Left lung (tissue), 10 donors: ENCODE data around the gene AGO3. TPM values are rescaled to one million over a fixed set of nuclear protein-coding genes. Genes with fewer than 3 reads are reported as not detected.

Source experiments
- ATAC-seq: fragments of 200-7000 bp; cut with Tn5 transposase; one replicate; pipeline ENCODE4 v1.9.1; 2020; ENCODE audit warnings: moderate library complexity
- DNase-seq, 4 donors: peaks; one replicate each; pipeline ENCODE4 v3.0.0-alpha.2; 2013 to 2020
- H3K27ac ChIP-seq, 2 donors: fragments of 200-600 bp; sonication (generic) in 1 of 2; one replicate each; pipeline versions ENCODE4 v1.5.0 to v1.8.0; 2020 to 2021
- H3K27me3 ChIP-seq, 2 donors: fragments of 200-600 bp; sonication (generic) in 1 of 2; one replicate each; pipeline versions ENCODE4 v1.5.0 to v1.8.0; 2020 to 2021
- H3K36me3 ChIP-seq, 2 donors: fragments of 200-600 bp; sonication (generic) in 1 of 2; one replicate each; pipeline versions ENCODE4 v1.5.0 to v1.8.0; 2020 to 2021
- H3K4me1 ChIP-seq, 2 donors: fragments of 200-600 bp; one replicate each; pipeline ENCODE4 v1.8.0; 2021
- H3K4me3 ChIP-seq, 2 donors: fragments of 200-600 bp; sonication (generic) in 1 of 2; one replicate each; pipeline versions ENCODE4 v1.5.0 to v1.8.0; 2020 to 2021; ENCODE audit warnings: mild to moderate bottlenecking in 1 of 2
- H3K9me3 ChIP-seq, 2 donors: fragments of 200-600 bp; sonication (generic) in 1 of 2; one replicate each; pipeline versions ENCODE4 v1.5.0 to v1.8.0; 2020 to 2021
- intact Hi-C, 2 donors: fragments of 100-400 bp; cut with DNase I; formaldehyde crosslinking; loops; one replicate each; pipeline versions ENCODE4 v1.11.2 to v1.14.2; 2022
- polyA plus RNA-seq, 6 donors: library from polyadenylated mRNA; unstranded; fragments of 120-200 nt; gene quantifications; one replicate each; pipeline ENCODE4 v1.2.1, GENCODE V29; 2013; ENCODE audit not compliant: insufficient read length in 6 of 6
- total RNA-seq, 2 donors: library from RNA; stranded (reverse); fragmentation: NEBNext Ultra II Directional; extraction: Animal tissue kit (Norgen Biotek cat#: 25700); gene quantifications; one replicate each; pipeline ENCODE4 v1.2.1, GENCODE V29; 2021
- TF ChIP-seq, protein P1 (sequence below), 2 donors: fragments of 200-600 bp; sonication (generic) in 1 of 2; IDR thresholded peaks; one replicate each; pipeline versions ENCODE4 v1.5.0 to v1.8.0; 2021; ENCODE audit warnings: antibody characterized with exemption in 2 of 2
- donor health status: DM: no; HTN: yes; CAD: no.
- donor health status: DM: no; HTN: no; CAD: no.

Gene AGO3
- total and polyA plus RNA-seq, 8 donors = 18.7 to 30.1 (median 21.9) TPM

DNA sequence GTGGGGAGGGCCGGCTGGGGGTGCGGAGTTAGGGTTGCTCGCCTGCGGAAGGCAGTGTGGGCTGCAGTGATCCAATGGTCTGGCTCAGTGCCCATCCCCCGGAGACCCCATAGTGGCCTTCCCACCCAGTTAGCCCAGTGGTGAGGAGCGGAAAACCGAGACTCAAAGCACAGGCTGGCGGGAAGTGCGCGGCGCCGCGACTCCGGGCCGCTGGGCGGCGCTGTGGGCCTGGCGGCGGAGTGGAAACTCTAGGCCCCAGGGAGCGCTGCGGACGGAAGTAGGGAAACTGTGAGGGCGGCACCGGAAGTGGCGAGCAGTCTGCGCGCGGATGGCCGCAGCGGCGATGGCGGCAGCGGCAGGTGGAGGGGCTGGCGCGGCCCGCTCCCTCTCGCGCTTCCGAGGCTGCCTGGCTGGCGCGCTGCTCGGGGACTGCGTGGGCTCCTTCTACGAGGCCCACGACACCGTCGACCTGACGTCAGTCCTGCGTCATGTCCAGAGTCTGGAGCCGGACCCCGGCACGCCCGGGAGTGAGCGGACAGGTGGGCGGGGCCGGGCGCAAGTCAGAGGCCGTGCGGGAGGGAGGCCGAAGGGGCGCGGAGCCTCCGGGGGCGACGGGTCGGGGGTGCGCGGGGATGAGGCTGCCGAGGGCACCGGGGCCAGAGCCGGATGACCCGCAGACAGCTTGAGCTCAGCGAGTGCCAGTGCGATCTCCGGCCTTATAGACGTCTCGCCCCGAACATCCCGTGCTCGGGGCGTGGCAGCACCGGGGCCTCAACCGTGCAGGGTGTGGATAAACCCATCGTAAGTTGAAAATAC lies 157.9 kb downstream of the AGO3 start, which contains the start of gene ADPRS:
Gene ADPRS (plus strand): TSS at position 316 of the 816 bp plus-strand sequence. CDS start 13 bp downstream, at position 329.
- Histone ChIP-seq H3K36me3 (peaks cover 4 to 31% of the 10 kb centered on the region in 2 donors), H3K9me3 (no peaks in the 10 kb centered on the region), H3K4me3 (peak within 1 kb of the TSS; percentile 93 to 99), H3K4me1 (peaks cover 4 to 42% of the 10 kb centered on the region in 2 donors), H3K27ac (peak within 1 kb of the TSS; percentile 89 to 92), H3K27me3 (peaks cover 0 to 15% of the 10 kb centered on the region in 2 donors)
- peak; percentile 93 for ATAC-seq
- DNase-seq = peak; percentile 87 to 97 (median 93)
- intact Hi-C loops = no loop called here
- TF ChIP-seq, protein P1, sequence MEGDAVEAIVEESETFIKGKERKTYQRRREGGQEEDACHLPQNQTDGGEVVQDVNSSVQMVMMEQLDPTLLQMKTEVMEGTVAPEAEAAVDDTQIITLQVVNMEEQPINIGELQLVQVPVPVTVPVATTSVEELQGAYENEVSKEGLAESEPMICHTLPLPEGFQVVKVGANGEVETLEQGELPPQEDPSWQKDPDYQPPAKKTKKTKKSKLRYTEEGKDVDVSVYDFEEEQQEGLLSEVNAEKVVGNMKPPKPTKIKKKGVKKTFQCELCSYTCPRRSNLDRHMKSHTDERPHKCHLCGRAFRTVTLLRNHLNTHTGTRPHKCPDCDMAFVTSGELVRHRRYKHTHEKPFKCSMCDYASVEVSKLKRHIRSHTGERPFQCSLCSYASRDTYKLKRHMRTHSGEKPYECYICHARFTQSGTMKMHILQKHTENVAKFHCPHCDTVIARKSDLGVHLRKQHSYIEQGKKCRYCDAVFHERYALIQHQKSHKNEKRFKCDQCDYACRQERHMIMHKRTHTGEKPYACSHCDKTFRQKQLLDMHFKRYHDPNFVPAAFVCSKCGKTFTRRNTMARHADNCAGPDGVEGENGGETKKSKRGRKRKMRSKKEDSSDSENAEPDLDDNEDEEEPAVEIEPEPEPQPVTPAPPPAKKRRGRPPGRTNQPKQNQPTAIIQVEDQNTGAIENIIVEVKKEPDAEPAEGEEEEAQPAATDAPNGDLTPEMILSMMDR (IDR thresholded peaks at IDR 0.05) = peak; percentile 99

DNA sequence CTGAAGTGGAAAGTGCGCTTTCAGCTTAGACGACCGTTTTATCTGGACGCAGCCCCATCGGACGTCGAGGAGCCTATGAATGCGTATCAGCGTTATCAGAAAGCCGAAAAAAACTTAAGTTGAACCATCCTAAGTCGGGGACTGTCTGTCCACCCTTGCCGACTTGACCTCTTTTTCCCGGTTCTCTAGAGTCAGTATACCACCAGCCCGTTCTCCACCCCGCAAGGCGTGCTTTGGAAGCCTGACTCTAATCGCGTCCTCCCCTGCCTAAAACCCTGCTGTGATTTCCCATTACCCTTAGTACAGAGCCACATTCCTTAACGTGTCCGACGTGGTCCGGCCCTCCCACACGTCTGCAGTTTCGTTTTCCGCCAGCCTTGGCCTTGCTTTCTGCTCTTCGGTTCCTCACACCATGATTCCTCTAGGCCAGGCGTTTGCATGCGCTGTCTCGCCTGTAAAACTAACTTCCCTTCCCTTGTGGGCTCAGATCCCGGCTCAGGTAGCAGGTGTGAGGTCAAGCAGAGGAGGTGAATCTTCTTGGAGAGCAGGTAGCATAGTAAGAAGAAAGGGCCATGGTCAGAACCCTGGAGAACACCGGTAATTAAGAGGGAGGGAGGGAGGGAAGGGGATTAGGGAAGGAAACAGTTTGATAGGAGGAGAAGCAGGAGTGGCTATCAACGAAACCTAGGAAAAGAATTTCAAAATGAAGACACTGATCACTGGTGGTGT lies 158.7 kb downstream of the AGO3 start:
- intact Hi-C loops = no loop called here
- TF ChIP-seq, protein P1 (IDR thresholded peaks at IDR 0.05) = no peak
- H3K27ac ChIP-seq = peak overlapping the region; percentile 89 to 92
- no peaks in the 10 kb centered on the region for H3K9me3 ChIP-seq
- DNase-seq = peak in 1 of 4 donors; percentile 72
- peak; percentile 29 for ATAC-seq
- peak overlapping the region; percentile 93 to 99 for H3K4me3 ChIP-seq
- H3K27me3 ChIP-seq = peaks cover 0 to 7% of the 10 kb centered on the region in 2 donors
- H3K4me1 ChIP-seq = peaks cover 4 to 40% of the 10 kb centered on the region in 2 donors
- peaks cover 4 to 39% of the 10 kb centered on the region in 2 donors for H3K36me3 ChIP-seq

DNA sequence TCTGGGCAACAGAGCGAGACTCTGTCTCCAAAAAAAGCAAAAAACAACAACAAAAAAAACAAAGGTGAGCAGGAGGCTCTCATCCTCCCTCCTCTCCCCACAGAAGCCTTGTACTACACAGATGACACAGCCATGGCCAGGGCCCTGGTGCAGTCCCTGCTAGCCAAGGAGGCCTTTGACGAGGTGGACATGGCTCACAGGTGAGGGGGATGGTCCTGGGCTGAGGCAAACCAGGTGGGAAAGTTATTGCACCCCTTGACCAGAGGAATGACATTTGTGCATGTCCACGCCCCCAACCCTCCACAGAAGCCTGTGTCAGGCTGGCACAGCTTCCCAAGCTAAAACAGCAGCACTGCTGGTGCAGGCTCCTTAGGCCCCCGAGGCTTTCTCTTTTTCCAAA lies 160.2 kb downstream of the AGO3 start:
- intact Hi-C loops = no loop called here
- Histone ChIP-seq H3K4me1 (peaks cover 11 to 53% of the 10 kb centered on the region in 2 donors), H3K27me3 (no peaks in the 10 kb centered on the region), H3K27ac (no peak overlapping the region), H3K4me3 (no peak overlapping the region), H3K36me3 (peaks cover 4 to 54% of the 10 kb centered on the region in 2 donors), H3K9me3 (no peaks in the 10 kb centered on the region)
- ATAC-seq (no peak), DNase-seq (no peak)
- TF ChIP-seq, protein P1 (IDR thresholded peaks at IDR 0.05) = no peak

DNA sequence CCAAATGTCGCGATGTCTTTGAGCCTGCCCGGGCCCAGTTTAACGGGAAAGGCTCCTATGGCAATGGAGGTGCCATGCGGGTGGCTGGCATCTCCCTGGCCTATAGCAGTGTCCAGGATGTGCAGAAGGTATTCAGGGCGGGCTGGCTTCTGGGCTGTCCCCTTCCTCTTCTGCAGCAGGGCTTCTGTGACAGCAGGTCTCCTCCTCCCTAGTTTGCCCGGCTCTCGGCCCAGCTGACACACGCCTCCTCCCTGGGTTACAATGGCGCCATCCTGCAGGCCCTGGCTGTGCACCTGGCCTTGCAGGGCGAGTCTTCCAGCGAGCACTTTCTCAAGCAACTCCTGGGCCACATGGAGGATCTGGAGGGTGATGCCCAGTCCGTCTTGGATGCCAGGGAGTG lies 160.8 kb downstream of the AGO3 start:
- TF ChIP-seq, protein P1 (IDR thresholded peaks at IDR 0.05) = no peak
- DNase-seq (no peak), ATAC-seq (no peak)
- H3K9me3 ChIP-seq = no peaks in the 10 kb centered on the region
- peaks cover 4 to 57% of the 10 kb centered on the region in 2 donors for H3K36me3 ChIP-seq
- peaks cover 11 to 58% of the 10 kb centered on the region in 2 donors for H3K4me1 ChIP-seq
- intact Hi-C loops = no loop called here
- H3K4me3 ChIP-seq = no peak overlapping the region
- H3K27me3 ChIP-seq = no peaks in the 10 kb centered on the region
- H3K27ac ChIP-seq = no peak overlapping the region
